ENCODE results near the gene BAIAP2L1. TPM values are rescaled to one million over a fixed set of nuclear protein-coding genes. Genes with fewer than 3 reads are reported as not detected.

The BAIAP2L1 gene
- total RNA-seq, 1 donor from 2014 or later = 21.1 TPM

- no peaks in the 10 kb centered on the region for H3K27me3 ChIP-seq (ENCODE audit: low read depth)
- peak overlapping the region; percentile 87 for H3K4me3 ChIP-seq
- TF ChIP-seq CTCF (IDR thresholded peaks at IDR 0.05) = no peak
- DNase-seq (peak; percentile 81), ATAC-seq (peak; percentile 35 to 47)
- H3K9me3 ChIP-seq = no peaks in the 10 kb centered on the region
- intact Hi-C loops (cut with DNase I) = no loop called here
- peak overlapping the region; percentile 96 for H3K27ac ChIP-seq
- peaks cover 74% of the 10 kb centered on the region for H3K36me3 ChIP-seq
- H3K4me1 ChIP-seq = peaks cover 71% of the 10 kb centered on the region
Measured at GRCh38 chr7:98287486-98287959, 113.4 kb downstream of the BAIAP2L1 start.

GRCh38 chr7:98286701-98287485 lies 114.0 kb downstream of the BAIAP2L1 start:
- intact Hi-C loops (cut with DNase I) = no loop called here

GRCh38 chr7:98286093-98286539 lies 114.8 kb downstream of the BAIAP2L1 start:
- intact Hi-C loops (cut with DNase I) = no loop called here
- Histone ChIP-seq H3K27me3 (ENCODE audit: low read depth) (no peaks in the 10 kb centered on the region), H3K27ac (peak overlapping the region; percentile 96), H3K36me3 (peaks cover 60% of the 10 kb centered on the region), H3K4me1 (peaks cover 71% of the 10 kb centered on the region), H3K4me3 (peak overlapping the region; percentile 87), H3K9me3 (no peaks in the 10 kb centered on the region)
- peak; percentile 80 for DNase-seq
- TF ChIP-seq CTCF (IDR thresholded peaks at IDR 0.05) = no peak
- ATAC-seq = peak; percentile 2 to 12

More at GRCh38 chr7:98286701-98287485, 114.0 kb downstream of the BAIAP2L1 start:
- ATAC-seq (no peak), DNase-seq (no peak)
- Histone ChIP-seq H3K4me1 (peaks cover 71% of the 10 kb centered on the region), H3K27ac (peak overlapping the region; percentile 96), H3K4me3 (peak overlapping the region; percentile 87), H3K9me3 (no peaks in the 10 kb centered on the region), H3K27me3 (ENCODE audit: low read depth) (no peaks in the 10 kb centered on the region), H3K36me3 (peaks cover 68% of the 10 kb centered on the region)
- no peak for TF ChIP-seq CTCF (IDR thresholded peaks at IDR 0.05)

GRCh38 chr7:98285157-98286092 lies 115.5 kb downstream of the BAIAP2L1 start:
- intact Hi-C loops (cut with DNase I) = no loop called here
- no peaks in the 10 kb centered on the region for H3K9me3 ChIP-seq
- no peaks in the 10 kb centered on the region for H3K27me3 ChIP-seq (ENCODE audit: low read depth)
- DNase-seq (no peak), ATAC-seq (no peak)
- peak overlapping the region; percentile 87 for H3K4me3 ChIP-seq
- peak overlapping the region; percentile 96 for H3K27ac ChIP-seq
- no peak for TF ChIP-seq CTCF (IDR thresholded peaks at IDR 0.05)
- peaks cover 53% of the 10 kb centered on the region for H3K36me3 ChIP-seq
- H3K4me1 ChIP-seq = peaks cover 73% of the 10 kb centered on the region

- ATAC-seq = peak; percentile 62 to 64
- TF ChIP-seq CTCF (IDR thresholded peaks at IDR 0.05) = peak; percentile 17
- H3K27me3 ChIP-seq (ENCODE audit: low read depth) = no peaks in the 10 kb centered on the region
- peak overlapping the region; percentile 96 for H3K27ac ChIP-seq
- DNase-seq = peak; percentile 92
- peaks cover 46% of the 10 kb centered on the region for H3K36me3 ChIP-seq
- peaks cover 72% of the 10 kb centered on the region for H3K4me1 ChIP-seq
- no peaks in the 10 kb centered on the region for H3K9me3 ChIP-seq
- H3K4me3 ChIP-seq = peak overlapping the region; percentile 87
- intact Hi-C loops (cut with DNase I) = no loop called here
Measured at GRCh38 chr7:98284335-98285036, 116.4 kb downstream of the BAIAP2L1 start.

Data from lower lobe of right lung (tissue), 2 donors.